Lung (tissue), 12 donors: ENCODE results near the gene PRKN. TPM values are rescaled to one million over a fixed set of nuclear protein-coding genes. Genes with fewer than 3 reads are reported as not detected.

Experiments used
- ATAC-seq: fragments of 200-7000 bp; cut with Tn5 transposase; one replicate; pipeline ENCODE4 v1.9.1; 2020; ENCODE audit warnings: moderate number of reproducible peaks; ENCODE audit not compliant: insufficient read depth, low FRiP score
- DNase-seq, 3 donors: peaks; one replicate each; pipeline ENCODE4 v3.0.0-alpha.2; 2013 to 2017
- H3K27ac ChIP-seq, 2 donors: one replicate each; pipeline ENCODE4 v1.5.1; 2013; ENCODE audit warnings: mild to moderate bottlenecking in 2 of 2, moderate library complexity in 2 of 2, control low read depth in 1 of 2, inconsistent platforms in 1 of 2, low read depth in 1 of 2, low read length in 1 of 2
- H3K27me3 ChIP-seq, 3 donors: one replicate each; pipeline ENCODE4 v1.5.1; 2013; ENCODE audit warnings: low read length in 2 of 3; ENCODE audit not compliant: control insufficient read depth in 3 of 3, insufficient read depth in 3 of 3
- H3K36me3 ChIP-seq, 4 donors: one replicate each; pipeline ENCODE4 v1.5.1; 2013; ENCODE audit warnings: low read length in 4 of 4, mild to moderate bottlenecking in 1 of 4, moderate library complexity in 1 of 4; ENCODE audit not compliant: control insufficient read depth in 4 of 4, insufficient read depth in 4 of 4
- H3K4me1 ChIP-seq, 5 donors: one replicate each; pipeline ENCODE4 v1.5.1; 2013; ENCODE audit warnings: low read length in 5 of 5, mild to moderate bottlenecking in 2 of 5, moderate library complexity in 1 of 5; ENCODE audit not compliant: control insufficient read depth in 5 of 5, insufficient read depth in 5 of 5
- H3K4me3 ChIP-seq: one replicate; pipeline ENCODE4 v1.5.1; 2013; ENCODE audit warnings: mild to moderate bottlenecking, control low read depth, moderate library complexity
- H3K9ac ChIP-seq, 2 donors: one replicate each; pipeline ENCODE4 v1.5.1; 2013; ENCODE audit warnings: low read length in 2 of 2, control low read depth in 1 of 2; ENCODE audit not compliant: insufficient read depth in 1 of 2
- H3K9me3 ChIP-seq, 4 donors: one replicate each; pipeline ENCODE4 v1.5.1; 2013; ENCODE audit warnings: low read length in 3 of 4, mild to moderate bottlenecking in 1 of 4, moderate library complexity in 1 of 4; ENCODE audit not compliant: control insufficient read depth in 4 of 4, insufficient read depth in 3 of 4
- CTCF ChIP-seq: IDR thresholded peaks from 2 replicates; pipeline ENCODE4 v1.5.1; 2012; ENCODE audit warnings: mild to moderate bottlenecking; ENCODE audit errors: control extremely low read depth, extremely low read depth
- WGBS, 2 donors: extraction: QIAGEN DNeasy Blood & Tissue Kit; methylation state at CpG; one replicate each; pipeline ENCODE4 v1.1.7; 2013; 5-methylcytosine and 5-hydroxymethylcytosine counted together
- polyA plus RNA-seq, 2 donors: library from polyadenylated mRNA; stranded (reverse); fragments of 200-250 nt; gene quantifications; one replicate each; pipeline ENCODE4 v1.2.1, GENCODE V29; 2013
- total RNA-seq, 2 donors: library from RNA; depleted of rRNA in 1 of 2; stranded (reverse); fragments of >200 nt in 1 of 2; gene quantifications; one replicate each; pipeline ENCODE4 v1.2.1, GENCODE V29; 2014 to 2021
- donor health status: control.
- donor health status: control.
- donor health status: Bipolar disorder and iron deficiency.
- donor health status: healthy.
- donor health status: DM: yes; HTN: yes; CAD: no.

Gene PRKN
- total and polyA plus RNA-seq, 4 donors = 0.27 to 11.2 (median 3.1) TPM

DNA sequence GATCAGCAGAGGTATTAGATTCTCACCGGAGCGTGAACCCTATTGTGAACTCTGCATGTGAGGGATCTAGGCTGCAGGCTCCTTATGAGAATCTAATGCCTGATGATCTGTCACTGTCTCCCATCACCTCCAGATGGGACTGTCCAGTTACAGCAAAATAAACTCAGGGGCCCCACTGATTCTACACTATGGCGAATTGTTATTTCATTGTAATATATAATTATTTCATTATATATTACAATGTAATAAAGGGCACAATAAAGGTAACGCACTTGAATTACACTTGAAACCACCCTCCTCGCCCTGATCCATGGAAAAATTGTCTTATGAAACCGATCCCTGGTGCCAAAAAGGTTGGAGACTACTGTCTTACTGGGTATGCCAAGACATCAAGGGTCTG, 18.6 kb downstream of the PRKN start:
- no peak for ATAC-seq
- TF ChIP-seq CTCF = no peak
- WGBS, 2 donors = 97 to 98% methylated on average over 6 of the region's 6 CpGs

GRCh38 chr6:162706232-162706631, 21.3 kb downstream of the PRKN start:
- DNase-seq = peak; percentile 86 to 97 (median 93)
- 13 to 18% methylated on average over 6 of the region's 6 CpGs for WGBS, 2 donors
- Histone ChIP-seq H3K4me3 (no peak overlapping the region), H3K27me3 (no peaks in the 10 kb centered on the region), H3K36me3 (no peaks in the 10 kb centered on the region), H3K4me1 (peaks cover 1 to 24% (median 9%) of the 10 kb centered on the region in 5 donors), H3K9me3 (no peaks in the 10 kb centered on the region), H3K9ac (peak overlapping the region in 1 of 2 donors; percentile 34), H3K27ac (peak overlapping the region; percentile 11 to 66)
- no peak for TF ChIP-seq CTCF
- no peak for ATAC-seq

More for the DNA sequence above, 18.6 kb downstream of the PRKN start:
- Histone ChIP-seq H3K27ac (no peak overlapping the region), H3K4me1 (peaks cover 1 to 16% (median 5%) of the 10 kb centered on the region in 5 donors), H3K9ac (no peak overlapping the region), H3K27me3 (no peaks in the 10 kb centered on the region), H3K4me3 (no peak overlapping the region), H3K36me3 (no peaks in the 10 kb centered on the region), H3K9me3 (no peaks in the 10 kb centered on the region)
- DNase-seq = no peak

- Histone ChIP-seq H3K36me3 (no peaks in the 10 kb centered on the region), H3K4me3 (no peak overlapping the region), H3K27me3 (no peaks in the 10 kb centered on the region), H3K9ac (no peak overlapping the region), H3K4me1 (peaks cover 1 to 24% (median 9%) of the 10 kb centered on the region in 5 donors), H3K27ac (no peak overlapping the region), H3K9me3 (no peaks in the 10 kb centered on the region)
- WGBS, 2 donors = 60 to 61% methylated on average over 4 of the region's 4 CpGs
- DNase-seq (no peak), ATAC-seq (no peak)
- TF ChIP-seq CTCF = no peak
Observed at GRCh38 chr6:162705736-162706135, 21.8 kb downstream of the PRKN start.

DNA sequence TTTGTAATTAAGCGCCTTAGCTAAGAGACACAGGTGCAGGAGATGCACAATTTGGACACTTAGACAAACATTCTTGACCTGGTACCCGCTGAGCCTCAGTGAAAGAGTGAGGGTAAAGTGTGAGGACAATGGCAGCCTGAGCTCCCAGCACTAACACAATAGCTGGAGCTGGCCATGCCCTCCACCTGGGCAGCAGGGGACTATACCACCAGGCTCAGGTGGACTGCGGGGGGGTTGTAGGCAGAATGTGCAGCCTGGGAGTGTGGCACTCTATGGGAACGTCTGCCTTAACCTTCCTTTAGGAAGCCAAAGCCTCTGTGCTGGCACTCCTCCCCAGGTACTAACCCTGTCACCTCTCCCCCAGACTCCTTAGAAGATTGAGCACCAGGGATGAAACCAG, 23.6 kb downstream of the PRKN start:
- H3K4me1 ChIP-seq = peaks cover 1 to 24% (median 12%) of the 10 kb centered on the region in 5 donors
- H3K9ac ChIP-seq = no peak overlapping the region
- no peak for ATAC-seq
- WGBS, 2 donors = 90 to 96% methylated on average over 4 of the region's 4 CpGs
- no peak for TF ChIP-seq CTCF
- H3K27me3 ChIP-seq = no peaks in the 10 kb centered on the region
- no peaks in the 10 kb centered on the region for H3K9me3 ChIP-seq
- no peak overlapping the region for H3K4me3 ChIP-seq
- no peaks in the 10 kb centered on the region for H3K36me3 ChIP-seq
- H3K27ac ChIP-seq = no peak overlapping the region
- no peak for DNase-seq
